HepG2 (cell line): ENCODE data around the gene TGM6. TPM values are rescaled to one million over a fixed set of nuclear protein-coding genes. Genes with fewer than 3 reads are reported as not detected.
A peak's percentile ranks its signal among the peaks of the same experiment; 100 is the strongest.

Experiments used
- ATAC-seq: fragments of 200-7000 bp; cut with Tn5 transposase; 3 replicates; pipeline ENCODE4 v1.9.1; 2020; ENCODE audit warnings: mild to moderate bottlenecking, moderate library complexity
- BruUV-seq: library from RNA; stranded (reverse); fragments of 400-500 nt; replicated peaks from 2 replicates; lab custom pipeline; 2021; lab: Mats Ljungman, UMichigan
- CTCF ChIA-PET: fragments of 300-600 bp; formaldehyde crosslinking; extraction: SDS; loops from one replicate; lab custom pipeline; 2021; ENCODE audit warnings: low total read pairs, inconsistent platforms, low intra/inter-chr PET ratio; lab: Yijun Ruan, JAX
- POLR2A ChIA-PET: fragments of 350-600 bp; sonication (Branson Sonifier 250); formaldehyde crosslinking; loops from one replicate; lab custom pipeline; 2020; ENCODE audit warnings: antibody characterized with exemption, inconsistent platforms; lab: Yijun Ruan, JAX
- DNase-seq: peaks from one replicate; pipeline ENCODE4 v3.0.0-alpha.2; 2015; ENCODE audit warnings: low spot score
- FAIRE-seq: peaks from 3 replicates; lab custom pipeline; 2011; peaks lifted over from hg19 to GRCh38; lab: Jason Lieb, UNC
- H2AFZ ChIP-seq: one replicate; pipeline ENCODE4 v1.6.1; 2011; ENCODE audit warnings: low read length, inconsistent platforms
- H3K27ac ChIP-seq: fragments of 300-600 bp; 3 replicates; pipeline ENCODE4 v1.8.0; 2011; ENCODE audit warnings: mixed run types, mild to moderate bottlenecking, mixed read lengths, low read length, inconsistent platforms; ENCODE audit not compliant: insufficient read depth; ENCODE audit errors: extremely low read length
- H3K27me3 ChIP-seq, 2 experiments: fragments of 200-600 bp in 1 of 2; 2 replicates in 1 of 2; 3 replicates in 1 of 2; pipeline versions ENCODE4 v1.6.0 to v1.8.0; 2011; ENCODE audit warnings: low read length in 2 of 2, mild to moderate bottlenecking in 2 of 2, moderate library complexity in 2 of 2, inconsistent platforms in 1 of 2; ENCODE audit not compliant: insufficient read depth in 2 of 2, control insufficient read depth in 1 of 2
- H3K36me3 ChIP-seq, 2 experiments: fragments of 200-600 bp in 1 of 2; replicated peaks in 1 of 2; 2 replicates in 1 of 2; 3 replicates in 1 of 2; pipeline versions ENCODE4 v1.5.1 to v1.8.0; 2011; ENCODE audit warnings: low read length in 2 of 2, inconsistent platforms in 1 of 2; ENCODE audit not compliant: insufficient read depth in 2 of 2, control insufficient read depth in 1 of 2
- H3K4me1 ChIP-seq: 2 replicates; pipeline ENCODE4 v1.5.1; 2012; ENCODE audit warnings: low read length, inconsistent platforms; ENCODE audit not compliant: insufficient read depth
- H3K4me2 ChIP-seq: 2 replicates; pipeline ENCODE4 v1.6.0; 2011; ENCODE audit warnings: low read depth, low read length, inconsistent platforms
- H3K4me3 ChIP-seq, 3 experiments: fragments of 200-600 bp in 1 of 3; sonication (generic), shearing (Covaris generic) in 1 of 3; replicated peaks in 1 of 3; 2 replicates each; pipeline ENCODE4 v1.5.1; 2011 to 2016; ENCODE audit warnings: low read length in 3 of 3, inconsistent platforms in 2 of 3, low read depth in 2 of 3, mild to moderate bottlenecking in 2 of 3, control low read depth in 1 of 3, mixed read lengths in 1 of 3; ENCODE audit not compliant: insufficient read depth in 1 of 3
- H3K79me2 ChIP-seq: one replicate; pipeline ENCODE4 v1.6.1; 2011; ENCODE audit warnings: low read length, inconsistent platforms; ENCODE audit not compliant: insufficient read depth
- H3K9ac ChIP-seq: 2 replicates; pipeline ENCODE4 v1.6.0; 2011; ENCODE audit warnings: mild to moderate bottlenecking, low read depth, low read length, inconsistent platforms; ENCODE audit not compliant: insufficient read depth
- H3K9me3 ChIP-seq: 2 replicates; pipeline ENCODE4 v1.5.1; 2012; ENCODE audit warnings: mild to moderate bottlenecking, low read length
- H4K20me1 ChIP-seq: 2 replicates; pipeline ENCODE4 v1.6.0; 2011; ENCODE audit warnings: inconsistent platforms, mild to moderate bottlenecking, low read length, moderate library complexity; ENCODE audit not compliant: insufficient read depth
- BRCA1 ChIP-seq: sonication (generic); formaldehyde crosslinking; IDR thresholded peaks from 2 replicates; pipeline ENCODE4 v1.4.0; 2020; ENCODE audit warnings: missing genetic modification reagents
- HOMEZ ChIP-seq: IDR thresholded peaks from 2 replicates; pipeline ENCODE4 v1.6.1; 2016; ENCODE audit warnings: low read depth
- KLF11 ChIP-seq: IDR thresholded peaks from 2 replicates; pipeline ENCODE4 v1.6.1; 2016; ENCODE audit warnings: missing compliant biosample characterization
- KLF16 ChIP-seq, 2 experiments: sonication (generic) in 1 of 2; formaldehyde crosslinking in 1 of 2; IDR thresholded peaks; 2 replicates each; pipeline versions ENCODE4 v1.6.1 to v1.8.0; 2016 to 2023; ENCODE audit warnings: missing genetic modification reagents in 2 of 2, missing compliant biosample characterization in 1 of 2
- NONO ChIP-seq, 2 experiments: fragments of 450-650 bp in 1 of 2; sonication (generic) in 1 of 2; formaldehyde crosslinking in 1 of 2; IDR thresholded peaks in 1 of 2; conservative IDR thresholded peaks in 1 of 2; 2 replicates each; pipeline versions ENCODE4 v1.6.1 to v1.8.0; 2017 to 2022; ENCODE audit warnings: mild to moderate bottlenecking in 1 of 2, missing genetic modification reagents in 1 of 2, moderate library complexity in 1 of 2
- REL ChIP-seq: sonication (generic); formaldehyde crosslinking; conservative IDR thresholded peaks from 2 replicates; pipeline ENCODE4 v1.8.0; 2022; ENCODE audit warnings: mild to moderate bottlenecking, missing genetic modification reagents, moderate library complexity
- ZNF570 ChIP-seq: sonication (generic); formaldehyde crosslinking; IDR thresholded peaks from 2 replicates; pipeline ENCODE4 v1.4.0; 2020; ENCODE audit warnings: mild to moderate bottlenecking, missing genetic modification reagents, borderline replicate concordance
- WGBS: methylation state at CpG from one replicate; pipeline ENCODE4 v1.1.6; 2017; ENCODE audit warnings: low lambda C conversion rate; 5-methylcytosine and 5-hydroxymethylcytosine counted together
- in situ Hi-C: cut with HindIII; loops from 2 replicates; pipeline ENCODE4 v1.10.0; 2017; ENCODE audit warnings: low pct_unique_long_range_greater_than_20kb; ENCODE audit not compliant: extremely low pct_ligation_motif_present
- intact Hi-C: fragments of 100-400 bp; cut with micrococcal nuclease; formaldehyde crosslinking; loops from one replicate; pipeline ENCODE4 v1.10.0; 2022; ENCODE audit not compliant: unreplicated experiment
- polyA plus RNA-seq, 8 experiments: library from polyadenylated mRNA; depleted of rRNA in 3 of 8; stranded (reverse) in 7 of 8; unstranded in 1 of 8; fragments of >200 nt; fragmentation: Illumina TruSeq in 4 of 8; extraction: Trizol in 4 of 8; gene quantifications; 2 replicates each; pipeline versions ENCODE4 v1.2.1 to v1.2.3, GENCODE V29; 2011 to 2016; ENCODE audit warnings: low read depth in 4 of 8, missing spikeins in 1 of 8, mixed read lengths in 1 of 8; ENCODE audit not compliant: insufficient read depth in 1 of 8
- total RNA-seq, 5 experiments: library from RNA; depleted of rRNA; stranded (reverse); fragments of >200 nt; fragmentation: Illumina TruSeq; extraction: Trizol; gene quantifications; 2 replicates each; pipeline ENCODE4 v1.2.3, GENCODE V29; 2016; ENCODE audit warnings: low read depth in 1 of 5
- TF ChIP-seq, protein P1 (sequence below): sonication (generic); formaldehyde crosslinking; conservative IDR thresholded peaks from 2 replicates; pipeline ENCODE4 v1.8.0; 2022; ENCODE audit warnings: low read depth, missing genetic modification reagents
- TF ChIP-seq, protein P2 (sequence below): sonication (generic); formaldehyde crosslinking; IDR thresholded peaks from 2 replicates; pipeline ENCODE4 v1.4.0; 2020; ENCODE audit warnings: mild to moderate bottlenecking, missing genetic modification reagents, borderline replicate concordance
- TF ChIP-seq, protein P3 (sequence below): sonication (generic); formaldehyde crosslinking; IDR thresholded peaks from 2 replicates; pipeline ENCODE4 v1.8.0; 2022; ENCODE audit warnings: mild to moderate bottlenecking, missing genetic modification reagents; ENCODE audit not compliant: insufficient replicate concordance

Gene TGM6
- total and polyA plus RNA-seq, 2 of the 13 experiments (the other 11 are each of a cell fraction or from before 2014, with no cell fraction given) = not detected

DNA sequence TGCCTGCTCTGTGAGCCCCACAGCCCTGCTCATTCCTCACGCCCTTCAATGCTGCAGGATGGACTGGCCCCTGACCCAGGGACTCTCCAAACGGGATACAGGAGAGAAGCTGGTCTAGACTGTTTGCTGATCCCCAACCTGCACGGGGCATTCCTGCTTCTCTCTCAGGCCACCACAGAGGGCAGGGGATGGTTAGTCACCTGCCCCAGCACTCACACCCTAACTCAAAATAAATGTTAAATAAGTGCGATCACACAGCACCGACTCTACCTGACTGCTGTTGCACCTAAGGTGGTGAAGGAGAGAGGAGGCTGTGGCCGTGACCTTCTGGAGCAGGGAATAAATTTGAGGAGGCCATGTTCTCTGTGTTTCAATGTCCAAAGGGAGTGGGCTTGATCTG lies 39.9 kb upstream of the TGM6 start:
- ChIA-PET CTCF (no interaction called here), POLR2A (no interaction called here)
- no peak overlapping the region for H2AFZ ChIP-seq
- no peak overlapping the region for H3K9ac ChIP-seq
- no peak overlapping the region for H3K4me3 ChIP-seq
- BruUV-seq = no TSS peak
- no peaks in the 10 kb centered on the region for H4K20me1 ChIP-seq
- no peaks in the 10 kb centered on the region for H3K4me1 ChIP-seq
- FAIRE-seq (no peak), DNase-seq (no peak), ATAC-seq (peak; percentile 15; the same call in 2 of the 3 replicates)
- H3K27ac ChIP-seq = no peak overlapping the region
- H3K27me3 ChIP-seq = peaks cover 4 to 12% of the 10 kb centered on the region in 2 experiments; a peak in 4 of 5 replicates
- WGBS = 49% methylated on average over 6 of the region's 6 CpGs
- TF ChIP-seq HOMEZ (CRISPR knock-in tag) = no peak
- TF ChIP-seq, protein P1, sequence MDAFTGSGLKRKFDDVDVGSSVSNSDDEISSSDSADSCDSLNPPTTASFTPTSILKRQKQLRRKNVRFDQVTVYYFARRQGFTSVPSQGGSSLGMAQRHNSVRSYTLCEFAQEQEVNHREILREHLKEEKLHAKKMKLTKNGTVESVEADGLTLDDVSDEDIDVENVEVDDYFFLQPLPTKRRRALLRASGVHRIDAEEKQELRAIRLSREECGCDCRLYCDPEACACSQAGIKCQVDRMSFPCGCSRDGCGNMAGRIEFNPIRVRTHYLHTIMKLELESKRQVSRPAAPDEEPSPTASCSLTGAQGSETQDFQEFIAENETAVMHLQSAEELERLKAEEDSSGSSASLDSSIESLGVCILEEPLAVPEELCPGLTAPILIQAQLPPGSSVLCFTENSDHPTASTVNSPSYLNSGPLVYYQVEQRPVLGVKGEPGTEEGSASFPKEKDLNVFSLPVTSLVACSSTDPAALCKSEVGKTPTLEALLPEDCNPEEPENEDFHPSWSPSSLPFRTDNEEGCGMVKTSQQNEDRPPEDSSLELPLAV = no peak
- TF ChIP-seq, protein P2, sequence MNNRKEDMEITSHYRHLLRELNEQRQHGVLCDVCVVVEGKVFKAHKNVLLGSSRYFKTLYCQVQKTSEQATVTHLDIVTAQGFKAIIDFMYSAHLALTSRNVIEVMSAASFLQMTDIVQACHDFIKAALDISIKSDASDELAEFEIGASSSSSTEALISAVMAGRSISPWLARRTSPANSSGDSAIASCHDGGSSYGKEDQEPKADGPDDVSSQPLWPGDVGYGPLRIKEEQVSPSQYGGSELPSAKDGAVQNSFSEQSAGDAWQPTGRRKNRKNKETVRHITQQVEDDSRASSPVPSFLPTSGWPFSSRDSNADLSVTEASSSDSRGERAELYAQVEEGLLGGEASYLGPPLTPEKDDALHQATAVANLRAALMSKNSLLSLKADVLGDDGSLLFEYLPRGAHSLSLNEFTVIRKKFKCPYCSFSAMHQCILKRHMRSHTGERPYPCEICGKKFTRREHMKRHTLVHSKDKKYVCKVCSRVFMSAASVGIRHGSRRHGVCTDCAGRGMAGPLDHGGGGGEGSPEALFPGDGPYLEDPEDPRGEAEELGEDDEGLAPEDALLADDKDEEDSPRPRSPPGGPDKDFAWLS = no peak
- TF ChIP-seq NONO (IDR thresholded peaks at IDR 0.05) = no peak
- TF ChIP-seq NONO (CRISPR knock-in tag; conservative IDR thresholded peaks at IDR 0.05) = no peak
- no peak for TF ChIP-seq KLF16 (CRISPR knock-in tag; IDR thresholded peaks at IDR 0.05)
- TF ChIP-seq, protein P3, sequence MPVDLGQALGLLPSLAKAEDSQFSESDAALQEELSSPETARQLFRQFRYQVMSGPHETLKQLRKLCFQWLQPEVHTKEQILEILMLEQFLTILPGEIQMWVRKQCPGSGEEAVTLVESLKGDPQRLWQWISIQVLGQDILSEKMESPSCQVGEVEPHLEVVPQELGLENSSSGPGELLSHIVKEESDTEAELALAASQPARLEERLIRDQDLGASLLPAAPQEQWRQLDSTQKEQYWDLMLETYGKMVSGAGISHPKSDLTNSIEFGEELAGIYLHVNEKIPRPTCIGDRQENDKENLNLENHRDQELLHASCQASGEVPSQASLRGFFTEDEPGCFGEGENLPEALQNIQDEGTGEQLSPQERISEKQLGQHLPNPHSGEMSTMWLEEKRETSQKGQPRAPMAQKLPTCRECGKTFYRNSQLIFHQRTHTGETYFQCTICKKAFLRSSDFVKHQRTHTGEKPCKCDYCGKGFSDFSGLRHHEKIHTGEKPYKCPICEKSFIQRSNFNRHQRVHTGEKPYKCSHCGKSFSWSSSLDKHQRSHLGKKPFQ (CRISPR knock-in tag) = no peak
- TF ChIP-seq REL (CRISPR knock-in tag) = no peak
- no peak for TF ChIP-seq KLF11 (CRISPR knock-in tag)
- TF ChIP-seq ZNF570 (CRISPR knock-in tag) = no peak
- no peak for TF ChIP-seq BRCA1 (CRISPR knock-in tag)
- H3K9me3 ChIP-seq = no peaks in the 10 kb centered on the region
- in situ Hi-C loops = no loop called here
- no peaks in the 10 kb centered on the region for H3K79me2 ChIP-seq
- H3K4me2 ChIP-seq = no peak overlapping the region
- no peaks in the 10 kb centered on the region for H3K36me3 ChIP-seq
- intact Hi-C loops = no loop called here
